ENCODE measurements around the gene ODC1.

- TF ChIP-seq POLR2A (IDR thresholded peaks at IDR 0.05; ENCODE audit: low read length) (no peak), GATA1 (IDR thresholded peaks at IDR 0.05; ENCODE audit: low read depth, low read length) (no peak)
These were observed 57.7 kb downstream of the ODC1 start for GRCh38 chr2:10390369-10390801.

Measured in erythroblast (primary cell).